ENCODE data around the gene UBASH3A. TPM values are rescaled to one million over a fixed set of nuclear protein-coding genes. Genes with fewer than 3 reads are reported as not detected.

UBASH3A gene
- total and polyA plus RNA-seq, 2 donors, result 14.9 to 26.7 TPM

DNA sequence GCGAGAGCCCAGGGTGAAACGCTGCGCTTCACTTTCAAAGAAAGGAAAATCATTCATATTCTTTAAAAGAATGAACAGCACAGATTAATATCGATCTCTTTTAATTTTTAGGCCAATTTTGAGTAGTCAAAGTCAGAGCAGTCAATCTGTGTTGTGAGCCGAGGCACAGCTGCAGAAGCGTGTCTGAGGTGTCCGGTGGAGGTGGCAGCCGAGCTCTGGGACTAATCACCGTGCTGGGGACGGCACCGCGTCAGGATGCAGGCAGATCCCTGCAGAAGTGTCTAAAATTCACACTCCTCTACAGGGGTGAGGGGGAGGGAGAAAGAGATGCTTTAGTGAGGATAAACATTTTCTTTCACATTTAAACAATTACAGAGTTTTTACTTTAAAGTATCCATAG lies 41.5 kb upstream of the UBASH3A start:
- Histone ChIP-seq H3K36me3 (ENCODE audit: control insufficient read depth in 2 of 2, insufficient read depth in 2 of 2, low read length in 1 of 2) (no peaks in the 10 kb centered on the region), H3K4me3 (ENCODE audit: low read length in 2 of 2) (no peak overlapping the region), H3K27me3 (ENCODE audit: control insufficient read depth in 2 of 2, insufficient read depth in 1 of 2, low read length in 1 of 2) (peaks cover 0 to 19% of the 10 kb centered on the region in 2 donors), H3K27ac (ENCODE audit: low read depth in 1 of 2, low read length in 1 of 2) (no peak overlapping the region), H3K9me3 (ENCODE audit: control insufficient read depth in 2 of 2, insufficient read depth in 1 of 2, low read length in 1 of 2) (peaks cover 5 to 17% of the 10 kb centered on the region in 2 donors), H3K4me1 (ENCODE audit: control insufficient read depth in 2 of 2, insufficient read depth in 2 of 2, low read length in 2 of 2) (peaks cover 0 to 25% of the 10 kb centered on the region in 2 donors)
- DNase-seq (ENCODE audit: low read depth in 6 of 9, low spot score in 9 of 9), result no peak
- WGBS, result 89% methylated on average over 12 of the region's 12 CpGs

DNA sequence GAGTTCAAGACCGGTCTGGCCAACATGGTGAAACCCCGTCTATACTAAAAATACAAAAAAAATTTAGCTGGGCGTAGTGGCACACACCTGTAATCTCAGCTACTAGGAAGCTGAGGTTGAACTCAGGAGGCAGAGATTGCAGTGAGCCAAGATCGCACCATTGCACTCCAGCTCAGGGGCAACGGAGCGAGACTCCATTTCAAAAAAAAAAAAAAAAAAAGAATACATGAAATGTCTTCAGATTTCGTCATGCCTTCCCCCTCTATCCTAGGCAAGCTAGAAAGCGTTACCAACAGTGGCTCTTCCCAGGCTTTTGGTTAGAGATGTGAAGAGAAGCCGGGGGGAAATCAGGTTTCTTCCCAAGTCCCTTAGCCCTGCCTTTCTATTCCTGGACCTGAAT lies 41.0 kb upstream of the UBASH3A start:
- no peak overlapping the region for H3K27ac ChIP-seq (ENCODE audit: low read depth in 1 of 2, low read length in 1 of 2)
- peaks cover 5 to 16% of the 10 kb centered on the region in 2 donors for H3K9me3 ChIP-seq (ENCODE audit: control insufficient read depth in 2 of 2, insufficient read depth in 1 of 2, low read length in 1 of 2)
- DNase-seq (ENCODE audit: low read depth in 6 of 9, low spot score in 9 of 9), result no peak
- peaks cover 0 to 25% of the 10 kb centered on the region in 2 donors for H3K4me1 ChIP-seq (ENCODE audit: control insufficient read depth in 2 of 2, insufficient read depth in 2 of 2, low read length in 2 of 2)
- peaks cover 0 to 19% of the 10 kb centered on the region in 2 donors for H3K27me3 ChIP-seq (ENCODE audit: control insufficient read depth in 2 of 2, insufficient read depth in 1 of 2, low read length in 1 of 2)
- WGBS, result 86% methylated on average over 9 of the region's 9 CpGs
- no peak overlapping the region for H3K4me3 ChIP-seq (ENCODE audit: low read length in 2 of 2)
- no peaks in the 10 kb centered on the region for H3K36me3 ChIP-seq (ENCODE audit: control insufficient read depth in 2 of 2, insufficient read depth in 2 of 2, low read length in 1 of 2)

- H3K27me3 ChIP-seq (ENCODE audit: control insufficient read depth in 2 of 2, insufficient read depth in 1 of 2, low read length in 1 of 2), result peaks cover 0 to 19% of the 10 kb centered on the region in 2 donors
- 61% methylated on average over 8 of the region's 8 CpGs for WGBS
Observed at GRCh38 chr21:42363312-42363711, 40.4 kb upstream of the UBASH3A start.

GRCh38 chr21:42364304-42364865 lies 39.3 kb upstream of the UBASH3A start:
- H3K27me3 ChIP-seq (ENCODE audit: control insufficient read depth in 2 of 2, insufficient read depth in 1 of 2, low read length in 1 of 2), result peaks cover 0 to 19% of the 10 kb centered on the region in 2 donors

More at GRCh38 chr21:42363312-42363711, 40.4 kb upstream of the UBASH3A start:
- Histone ChIP-seq H3K36me3 (ENCODE audit: control insufficient read depth in 2 of 2, insufficient read depth in 2 of 2, low read length in 1 of 2) (no peaks in the 10 kb centered on the region), H3K9me3 (ENCODE audit: control insufficient read depth in 2 of 2, insufficient read depth in 1 of 2, low read length in 1 of 2) (peaks cover 5 to 14% of the 10 kb centered on the region in 2 donors), H3K4me1 (ENCODE audit: control insufficient read depth in 2 of 2, insufficient read depth in 2 of 2, low read length in 2 of 2) (peaks cover 0 to 25% of the 10 kb centered on the region in 2 donors), H3K27ac (ENCODE audit: low read depth in 1 of 2, low read length in 1 of 2) (no peak overlapping the region), H3K4me3 (ENCODE audit: low read length in 2 of 2) (no peak overlapping the region)
- DNase-seq (ENCODE audit: low read depth in 6 of 9, low spot score in 9 of 9), result no peak

DNA sequence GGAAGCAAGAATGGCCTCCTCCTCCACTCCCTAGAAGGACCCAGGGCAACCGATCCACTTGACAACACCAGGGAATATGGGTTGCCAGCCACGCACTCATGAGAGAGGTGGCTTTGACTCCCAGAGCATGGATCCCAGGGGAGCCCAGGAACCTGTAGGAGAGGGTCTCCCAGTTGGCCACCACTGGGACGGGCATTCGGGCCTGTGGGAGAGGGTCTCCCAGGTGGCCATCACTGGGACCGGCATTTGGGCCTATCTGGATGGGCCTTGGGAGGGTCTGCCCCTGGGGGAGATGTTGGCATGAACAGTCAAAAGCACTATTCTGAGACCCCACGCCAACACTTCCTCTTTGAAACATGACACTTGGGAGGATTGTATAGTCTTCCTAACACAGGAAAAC lies 37.9 kb upstream of the UBASH3A start:
- DNase-seq (ENCODE audit: low read depth in 6 of 9, low spot score in 9 of 9), result no peak
- 78% methylated on average over 6 of the region's 6 CpGs for WGBS
- Histone ChIP-seq H3K9me3 (ENCODE audit: control insufficient read depth in 2 of 2, insufficient read depth in 1 of 2, low read length in 1 of 2) (peaks cover 0 to 3% of the 10 kb centered on the region in 2 donors), H3K4me3 (ENCODE audit: low read length in 2 of 2) (no peak overlapping the region), H3K36me3 (ENCODE audit: control insufficient read depth in 2 of 2, insufficient read depth in 2 of 2, low read length in 1 of 2) (no peaks in the 10 kb centered on the region), H3K27me3 (ENCODE audit: control insufficient read depth in 2 of 2, insufficient read depth in 1 of 2, low read length in 1 of 2) (peaks cover 0 to 19% of the 10 kb centered on the region in 2 donors), H3K4me1 (ENCODE audit: control insufficient read depth in 2 of 2, insufficient read depth in 2 of 2, low read length in 2 of 2) (peaks cover 0 to 25% of the 10 kb centered on the region in 2 donors), H3K27ac (ENCODE audit: low read depth in 1 of 2, low read length in 1 of 2) (no peak overlapping the region)

More at GRCh38 chr21:42364304-42364865, 39.3 kb upstream of the UBASH3A start:
- WGBS, result 81% methylated on average over 13 of the region's 13 CpGs
- no peak overlapping the region for H3K27ac ChIP-seq (ENCODE audit: low read depth in 1 of 2, low read length in 1 of 2)
- no peak for DNase-seq (ENCODE audit: low read depth in 6 of 9, low spot score in 9 of 9)
- H3K9me3 ChIP-seq (ENCODE audit: control insufficient read depth in 2 of 2, insufficient read depth in 1 of 2, low read length in 1 of 2), result peaks cover 5 to 13% of the 10 kb centered on the region in 2 donors
- H3K36me3 ChIP-seq (ENCODE audit: control insufficient read depth in 2 of 2, insufficient read depth in 2 of 2, low read length in 1 of 2), result no peaks in the 10 kb centered on the region
- H3K4me3 ChIP-seq (ENCODE audit: low read length in 2 of 2), result no peak overlapping the region
- peaks cover 0 to 25% of the 10 kb centered on the region in 2 donors for H3K4me1 ChIP-seq (ENCODE audit: control insufficient read depth in 2 of 2, insufficient read depth in 2 of 2, low read length in 2 of 2)

DNA sequence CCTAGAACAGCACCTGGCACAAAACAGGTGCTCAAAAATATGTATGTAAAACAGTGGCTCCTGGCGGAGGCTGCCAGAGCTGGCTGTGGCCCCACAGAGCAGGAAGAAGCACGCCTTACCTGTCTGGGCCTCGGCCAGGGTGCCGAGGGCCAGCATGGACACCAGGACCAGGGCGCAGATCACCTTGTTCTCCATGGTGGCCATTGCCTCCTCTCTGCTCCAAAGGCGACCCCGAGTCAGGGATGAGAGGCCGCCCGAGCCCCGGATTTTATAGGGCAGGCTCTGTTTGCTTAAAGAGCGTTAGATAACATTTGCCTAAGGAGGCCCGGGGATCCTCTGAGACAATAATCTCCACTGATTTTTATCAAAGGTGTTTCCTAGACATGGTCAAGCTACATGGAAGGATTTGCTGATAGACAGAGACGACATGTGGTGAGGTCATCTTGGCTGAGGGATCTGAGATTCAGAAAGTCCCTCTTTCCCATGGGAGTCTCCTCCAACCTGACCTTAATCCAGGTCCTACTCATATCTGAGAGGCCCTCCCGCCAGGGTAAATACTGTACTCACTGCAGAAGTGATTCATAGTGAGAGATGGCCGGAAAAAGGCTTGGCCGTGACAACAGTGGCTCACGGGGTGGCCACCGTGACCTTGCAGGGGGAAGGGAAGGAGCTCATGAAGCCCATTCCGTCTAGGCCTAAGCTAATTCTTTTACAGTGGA lies 37.3 kb upstream of the UBASH3A start, which contains the start of gene TFF1:
TFF1 (minus strand) TSS at position 244 of the 719 bp plus-strand sequence; CDS start at position 204, 40 bp downstream.
- Histone ChIP-seq H3K4me3 (ENCODE audit: low read length in 2 of 2) (no peak within 1 kb of the TSS), H3K27me3 (ENCODE audit: control insufficient read depth in 2 of 2, insufficient read depth in 1 of 2, low read length in 1 of 2) (peaks cover 0 to 15% of the 10 kb centered on the region in 2 donors), H3K27ac (ENCODE audit: low read depth in 1 of 2, low read length in 1 of 2) (no peak within 1 kb of the TSS), H3K36me3 (ENCODE audit: control insufficient read depth in 2 of 2, insufficient read depth in 2 of 2, low read length in 1 of 2) (no peaks in the 10 kb centered on the region), H3K9me3 (ENCODE audit: control insufficient read depth in 2 of 2, insufficient read depth in 1 of 2, low read length in 1 of 2) (peaks cover 0 to 3% of the 10 kb centered on the region in 2 donors), H3K4me1 (ENCODE audit: control insufficient read depth in 2 of 2, insufficient read depth in 2 of 2, low read length in 2 of 2) (peaks cover 0 to 28% of the 10 kb centered on the region in 2 donors)
- no peak for DNase-seq (ENCODE audit: low read depth in 6 of 9, low spot score in 9 of 9)
- 92% methylated on average over 19 of the region's 19 CpGs for WGBS

GRCh38 chr21:42367367-42368165 lies 36.1 kb upstream of the UBASH3A start:
- Histone ChIP-seq H3K36me3 (ENCODE audit: control insufficient read depth in 2 of 2, insufficient read depth in 2 of 2, low read length in 1 of 2) (no peaks in the 10 kb centered on the region), H3K27me3 (ENCODE audit: control insufficient read depth in 2 of 2, insufficient read depth in 1 of 2, low read length in 1 of 2) (peaks cover 0 to 7% of the 10 kb centered on the region in 2 donors), H3K4me3 (ENCODE audit: low read length in 2 of 2) (no peak overlapping the region), H3K9me3 (ENCODE audit: control insufficient read depth in 2 of 2, insufficient read depth in 1 of 2, low read length in 1 of 2) (no peaks in the 10 kb centered on the region), H3K4me1 (ENCODE audit: control insufficient read depth in 2 of 2, insufficient read depth in 2 of 2, low read length in 2 of 2) (peaks cover 0 to 33% of the 10 kb centered on the region in 2 donors), H3K27ac (ENCODE audit: low read depth in 1 of 2, low read length in 1 of 2) (no peak overlapping the region)
- DNase-seq (ENCODE audit: low read depth in 6 of 9, low spot score in 9 of 9), result no peak
- 93% methylated on average over 14 of the region's 14 CpGs for WGBS

- no peak for DNase-seq (ENCODE audit: low read depth in 6 of 9, low spot score in 9 of 9)
- WGBS, result 84% methylated on average over 16 of the region's 16 CpGs
Observed at GRCh38 chr21:42369821-42370220, 33.9 kb upstream of the UBASH3A start.

More at GRCh38 chr21:42369821-42370220, 33.9 kb upstream of the UBASH3A start:
- H3K4me1 ChIP-seq (ENCODE audit: control insufficient read depth in 2 of 2, insufficient read depth in 2 of 2, low read length in 2 of 2), result peaks cover 4 to 41% of the 10 kb centered on the region in 2 donors
- H3K4me3 ChIP-seq (ENCODE audit: low read length in 2 of 2), result no peak overlapping the region
- no peaks in the 10 kb centered on the region for H3K27me3 ChIP-seq (ENCODE audit: control insufficient read depth in 2 of 2, insufficient read depth in 1 of 2, low read length in 1 of 2)
- H3K27ac ChIP-seq (ENCODE audit: low read depth in 1 of 2, low read length in 1 of 2), result no peak overlapping the region
- no peaks in the 10 kb centered on the region for H3K9me3 ChIP-seq (ENCODE audit: control insufficient read depth in 2 of 2, insufficient read depth in 1 of 2, low read length in 1 of 2)
- H3K36me3 ChIP-seq (ENCODE audit: control insufficient read depth in 2 of 2, insufficient read depth in 2 of 2, low read length in 1 of 2), result no peaks in the 10 kb centered on the region
